K562 (cell line): ENCODE measurements around the gene TRANK1. TPM values are rescaled to one million over a fixed set of nuclear protein-coding genes. Genes with fewer than 3 reads are reported as not detected.

Experiments
- ATAC-seq: fragments of 200-7000 bp; cut with Tn5 transposase; 3 replicates; pipeline ENCODE4 v1.9.1; 2020; ENCODE audit warnings: moderate library complexity
- BruUV-seq: library from RNA; stranded (reverse); fragments of 400-500 nt; replicated peaks from 2 replicates; lab custom pipeline; 2021; lab: Mats Ljungman, UMichigan
- CTCF ChIA-PET: fragments of 300-600 bp; formaldehyde crosslinking; extraction: SDS; loops from one replicate; lab custom pipeline; 2021; ENCODE audit warnings: low intra/inter-chr PET ratio; lab: Yijun Ruan, JAX
- POLR2A ChIA-PET: fragments of 300-600, 350-650 bp; sonication (Branson Sonifier 250); formaldehyde crosslinking; extraction: SDS; loops from one replicate; lab custom pipeline; 2021; ENCODE audit warnings: antibody characterized with exemption, inconsistent platforms; lab: Yijun Ruan, JAX
- DNase-seq, 4 experiments: peaks; one replicate each; pipeline versions ENCODE4 v3.0.0 to v3.0.0-alpha.2; 2011 to 2018; ENCODE audit warnings: low spot score in 3 of 4, mixed read lengths in 3 of 4; ENCODE audit errors: extremely low read depth in 1 of 4
- FAIRE-seq: peaks from 2 replicates; lab custom pipeline; 2011; peaks lifted over from hg19 to GRCh38; lab: Jason Lieb, UNC
- H2AFZ ChIP-seq: 2 replicates; pipeline ENCODE4 v1.6.0; 2011; ENCODE audit warnings: low read depth, low read length, control low read depth, inconsistent platforms
- H3K27ac ChIP-seq: fragments of 200-600 bp; 3 replicates; pipeline ENCODE4 v1.8.0; 2011; ENCODE audit warnings: low read depth, mild to moderate bottlenecking, control low read depth, inconsistent platforms, low read length, moderate library complexity, mixed read lengths; ENCODE audit errors: extremely low read depth
- H3K27me3 ChIP-seq, 2 experiments: fragments of 300-600 bp in 1 of 2; 2 replicates in 1 of 2; 3 replicates in 1 of 2; pipeline versions ENCODE4 v1.6.0 to v1.8.0; 2011; ENCODE audit warnings: inconsistent platforms in 2 of 2, low read length in 2 of 2, mild to moderate bottlenecking in 1 of 2, mixed read lengths in 1 of 2, moderate library complexity in 1 of 2; ENCODE audit not compliant: control insufficient read depth in 2 of 2, insufficient read depth in 2 of 2
- H3K36me3 ChIP-seq: fragments of 300-600 bp; 3 replicates; pipeline ENCODE4 v1.8.0; 2011; ENCODE audit warnings: mild to moderate bottlenecking, low read length, inconsistent platforms; ENCODE audit not compliant: control insufficient read depth, insufficient read depth
- H3K4me1 ChIP-seq, 2 experiments: fragments of 200-600 bp in 1 of 2; replicated peaks in 1 of 2; 2 replicates in 1 of 2; 3 replicates in 1 of 2; pipeline versions ENCODE4 v1.5.1 to v1.8.0; 2011; ENCODE audit warnings: inconsistent platforms in 2 of 2, low read length in 2 of 2, mild to moderate bottlenecking in 1 of 2, mixed read lengths in 1 of 2, moderate library complexity in 1 of 2; ENCODE audit not compliant: control insufficient read depth in 2 of 2, insufficient read depth in 2 of 2
- H3K4me2 ChIP-seq: 2 replicates; pipeline ENCODE4 v1.6.1; 2011; ENCODE audit warnings: low read length, control low read depth, inconsistent platforms, mixed read lengths; ENCODE audit not compliant: insufficient read depth
- H3K4me3 ChIP-seq: fragments of 200-600 bp; sonication (generic), shearing (Covaris generic); 2 replicates; pipeline ENCODE4 v1.5.1; 2016; ENCODE audit warnings: control low read depth, inconsistent platforms
- H3K79me2 ChIP-seq: fragments of 200-600 bp; 3 replicates; pipeline ENCODE4 v1.8.0; 2011; ENCODE audit warnings: low read length, inconsistent platforms; ENCODE audit not compliant: control insufficient read depth, insufficient read depth
- H3K9ac ChIP-seq, 2 experiments: 2 replicates each; pipeline versions ENCODE4 v1.6.0 to v1.6.1; 2011; ENCODE audit warnings: low read depth in 2 of 2, low read length in 2 of 2, control low read depth in 1 of 2, inconsistent platforms in 1 of 2, mild to moderate bottlenecking in 1 of 2, mixed read lengths in 1 of 2; ENCODE audit not compliant: insufficient read depth in 1 of 2
- H3K9me1 ChIP-seq: one replicate; pipeline ENCODE4 v1.6.0; 2011; ENCODE audit warnings: inconsistent platforms, mild to moderate bottlenecking, low read length, moderate library complexity; ENCODE audit not compliant: control insufficient read depth, insufficient read depth
- H3K9me3 ChIP-seq: replicated peaks from 2 replicates; pipeline ENCODE4 v1.5.1; 2011; ENCODE audit warnings: low read depth, low read length, inconsistent platforms; ENCODE audit not compliant: control insufficient read depth, insufficient read depth
- H4K20me1 ChIP-seq: replicated peaks from 2 replicates; pipeline ENCODE4 v1.6.1; 2011; ENCODE audit warnings: low read length, inconsistent platforms, mixed read lengths; ENCODE audit not compliant: control insufficient read depth, insufficient read depth
- CBX3 ChIP-seq, 2 experiments: IDR thresholded peaks; 1 replicate in 1 of 2; 2 replicates in 1 of 2; pipeline ENCODE4 v1.6.1; 2012; ENCODE audit warnings: inconsistent platforms in 2 of 2, low read length in 2 of 2, borderline replicate concordance in 1 of 2, control low read depth in 1 of 2
- HDAC3 ChIP-seq: fragments of 450-650 bp; IDR thresholded peaks from 2 replicates; pipeline ENCODE4 v1.6.1; 2018; ENCODE audit warnings: borderline replicate concordance, mild to moderate bottlenecking, moderate library complexity; ENCODE audit not compliant: partially characterized antibody
- MAX ChIP-seq: sonication (generic); formaldehyde crosslinking; IDR thresholded peaks from 2 replicates; pipeline ENCODE4 v1.9.0; 2022; ENCODE audit warnings: mild to moderate bottlenecking, missing genetic modification reagents
- MCM7 ChIP-seq, 2 experiments: fragments of 450-650 bp; IDR thresholded peaks; 2 replicates each; pipeline ENCODE4 v1.6.1; 2016 to 2018
- MGA ChIP-seq: fragments of 450-650 bp; IDR thresholded peaks from 2 replicates; pipeline ENCODE4 v1.6.1; 2016; ENCODE audit warnings: mild to moderate bottlenecking, moderate library complexity
- NFIC ChIP-seq: fragments of 450-650 bp; IDR thresholded peaks from 2 replicates; pipeline ENCODE4 v1.6.1; 2017; ENCODE audit warnings: mild to moderate bottlenecking, inconsistent platforms
- WGBS: fragments of 100-300 bp; shearing (Covaris generic); methylation state at CpG from one replicate; pipeline ENCODE4 v1.1.6; 2016; ENCODE audit warnings: low coverage, mixed read lengths; ENCODE audit not compliant: insufficient coverage; ENCODE audit errors: missing lambda C conversion rate; 5-methylcytosine and 5-hydroxymethylcytosine counted together
- in situ Hi-C: fragments of 300-500 bp; cut with MboI; formaldehyde crosslinking; loops from 4 replicates; pipeline ENCODE4 v1.15.0; 2018; ENCODE audit warnings: inconsistent platforms, mixed read lengths
- intact Hi-C: fragments of 100-400 bp; cut with micrococcal nuclease; formaldehyde crosslinking; loops from 2 replicates; pipeline ENCODE4 v1.14.2; 2022
- polyA plus RNA-seq, 8 experiments: library from polyadenylated mRNA; depleted of rRNA in 4 of 8; stranded (reverse) in 5 of 8; unstranded in 3 of 8; fragments of >200 nt; fragmentation: Nextera tagmentation in 2 of 8; fragmentation: Illumina TruSeq in 1 of 8; extraction: Ambion mirVana in 2 of 8; extraction: Trizol in 1 of 8; gene quantifications; 2 replicates each; pipeline versions ENCODE4 v1.2.1 to v1.2.3, GENCODE V29; 2011 to 2014; ENCODE audit warnings: inconsistent platforms in 1 of 8, missing spikeins in 1 of 8
- total RNA-seq, 7 experiments: library from RNA; depleted of rRNA in 6 of 7; stranded (reverse); fragments of >200 nt in 6 of 7; fragmentation: Illumina TruSeq in 2 of 7; extraction: Trizol in 2 of 7; gene quantifications; 2 replicates each; pipeline versions ENCODE4 v1.2.1 to v1.2.3, GENCODE V29; 2011 to 2021; ENCODE audit warnings: low replicate concordance in 1 of 7

Gene TRANK1
- total and polyA plus RNA-seq, 9 of the 15 experiments (the other 6 are each of a cell fraction or from before 2014, with no cell fraction given): 0.41 to 5.3 (median 2.1) TPM

GRCh38 chr3:36843065-36844051 lies 101.5 kb downstream of the TRANK1 start (continued):
- TF ChIP-seq CBX3 (IDR thresholded peaks at IDR 0.05; ENCODE audit: borderline replicate concordance in 1 of 2, low read length in 2 of 2): peak in 1 of 2 experiments; percentile 94; a peak in 2 of 3 replicates

- FAIRE-seq (peak; percentile 26), ATAC-seq (no peak; the same call in 2 of the 3 replicates), DNase-seq (peak in 1 of 4 experiments; percentile 16)
- peaks cover 2 to 5% of the 10 kb centered on the region in 2 experiments; a peak in 2 of 5 replicates for H3K27me3 ChIP-seq
- H4K20me1 ChIP-seq: no peaks in the 10 kb centered on the region
- no peaks in the 10 kb centered on the region for H3K9me1 ChIP-seq
- WGBS: 10% methylated on average over 5 of the region's 5 CpGs
- no TSS peak for BruUV-seq
- H3K4me3 ChIP-seq: no peak overlapping the region
- no peak overlapping the region for H3K4me2 ChIP-seq
- no peaks in the 10 kb centered on the region for H3K79me2 ChIP-seq
- no peaks in the 10 kb centered on the region for H3K36me3 ChIP-seq
- H3K9me3 ChIP-seq: peaks cover 3% of the 10 kb centered on the region
- intact Hi-C loops: no loop called here
- ChIA-PET POLR2A (no interaction called here), CTCF (interaction anchor here (0.6 kb wide), 1 partner anchor 111 kb away, joined by 4 read pairs; no protein-coding TSS in a partner anchor)
- no peaks in the 10 kb centered on the region for H3K4me1 ChIP-seq
- H3K9ac ChIP-seq: no peak overlapping the region
- in situ Hi-C loops: no loop called here
- H2AFZ ChIP-seq: no peak overlapping the region
- no peak overlapping the region for H3K27ac ChIP-seq
- TF ChIP-seq HDAC3 (no peak), NFIC (peak; percentile 96), MGA (peak; percentile 23; the same call in 1 of the 2 replicates), MCM7 (IDR thresholded peaks at IDR 0.05) (no peak), MAX (CRISPR knock-in tag) (peak; percentile 37; the same call in 1 of the 2 replicates)
Observed at GRCh38 chr3:36842275-36842674, 102.6 kb downstream of the TRANK1 start.
